GM18907 (cell line): ENCODE measurements around the gene PPP1R16B.
"Not testable (repeated sequence)": the region's sequence is repeated elsewhere in the genome, so short reads cannot be mapped to it uniquely, and the experiment has no call there.

Source experiments
- ATAC-seq: cut with Tn5 transposase; IDR thresholded peaks from one replicate; pipeline ENCODE4 v1.9.1; 2021; ENCODE audit warnings: mild to moderate bottlenecking, moderate library complexity; ENCODE audit not compliant: unreplicated experiment

Gene PPP1R16B

GRCh38 chr20:38791291-38791690 lies 14.2 kb upstream of the PPP1R16B start:
- ATAC-seq: no peak

DNA sequence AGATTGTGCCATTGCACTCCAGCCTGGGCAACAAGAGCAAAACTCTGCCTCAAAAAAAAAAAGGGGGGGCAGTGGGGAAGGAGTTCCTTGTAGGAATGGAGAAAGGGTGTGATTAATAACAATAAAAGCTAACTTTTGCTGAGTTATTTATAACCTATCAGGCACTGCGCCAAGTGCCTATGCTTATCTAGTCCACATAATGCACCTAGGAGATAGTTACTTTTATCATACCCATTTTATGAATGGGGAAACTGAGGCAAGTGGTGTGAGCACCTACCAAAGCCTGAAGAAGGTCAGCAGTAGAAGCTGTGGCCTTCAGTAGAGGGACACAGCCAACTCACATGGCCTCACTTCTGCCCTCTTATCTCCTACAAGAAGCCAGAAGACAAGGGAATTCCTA lies 13.6 kb upstream of the PPP1R16B start:
- ATAC-seq: no peak

DNA sequence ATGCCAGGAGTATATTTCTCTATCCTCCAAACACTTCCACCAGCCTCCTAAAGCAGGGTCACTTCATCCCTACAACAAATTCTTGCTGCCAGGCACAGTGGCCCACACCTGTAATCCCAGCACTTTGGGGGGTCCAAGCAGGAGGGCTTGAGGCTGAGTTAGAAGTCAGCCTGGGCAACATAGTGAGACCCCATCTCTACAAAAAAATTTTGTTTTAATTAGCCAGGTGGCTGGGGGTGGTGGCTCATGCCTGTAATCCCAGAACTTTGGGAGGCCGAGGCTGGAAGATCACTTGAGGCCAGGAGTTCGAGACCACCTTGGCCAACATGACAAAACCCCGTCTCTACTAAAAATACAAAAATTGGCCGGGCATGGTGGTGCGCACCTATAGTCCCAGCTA lies 11.4 kb upstream of the PPP1R16B start:
- ATAC-seq: not testable (repeated sequence)

- ATAC-seq: no peak
These were observed 7.2 kb upstream of the PPP1R16B start for GRCh38 chr20:38798266-38798665.

DNA sequence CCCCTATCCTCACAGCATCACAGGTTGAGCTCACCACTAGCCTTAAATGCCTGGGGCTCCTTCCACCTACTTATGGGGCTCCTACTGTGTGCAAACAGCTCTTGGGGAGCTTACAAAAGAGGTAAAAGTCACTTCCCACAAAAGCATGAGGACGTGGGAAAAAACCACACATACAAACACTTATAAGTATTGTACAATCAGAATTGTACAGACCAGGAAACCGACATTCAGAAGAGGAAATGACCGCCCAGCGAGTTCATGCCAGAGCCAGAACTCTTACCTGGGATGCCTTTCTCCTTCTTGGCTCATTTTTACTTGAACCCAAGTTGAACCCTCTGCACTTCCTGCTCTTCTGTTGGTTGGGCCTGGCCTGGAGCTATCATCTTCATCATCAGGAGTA lies 6.3 kb upstream of the PPP1R16B start:
- ATAC-seq: no peak

DNA sequence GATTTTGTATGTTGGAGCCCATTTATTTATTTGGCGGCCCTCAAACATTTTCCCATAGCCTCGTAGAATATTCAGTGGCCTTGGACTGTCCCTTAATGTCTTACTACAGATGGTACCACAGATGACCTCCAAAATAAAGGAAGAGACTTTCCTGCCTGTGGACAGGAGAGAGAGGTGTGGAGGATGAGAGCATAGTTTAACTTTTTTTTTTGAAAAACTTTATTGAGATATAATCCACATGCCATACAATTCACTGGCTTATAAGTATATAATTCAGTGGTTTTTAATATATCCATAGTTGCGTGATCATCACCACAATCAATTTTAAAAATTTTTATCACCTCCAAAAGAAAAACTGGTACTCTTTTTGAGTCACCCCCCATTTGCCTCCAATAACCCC lies 4.6 kb upstream of the PPP1R16B start:
- ATAC-seq: no peak

DNA sequence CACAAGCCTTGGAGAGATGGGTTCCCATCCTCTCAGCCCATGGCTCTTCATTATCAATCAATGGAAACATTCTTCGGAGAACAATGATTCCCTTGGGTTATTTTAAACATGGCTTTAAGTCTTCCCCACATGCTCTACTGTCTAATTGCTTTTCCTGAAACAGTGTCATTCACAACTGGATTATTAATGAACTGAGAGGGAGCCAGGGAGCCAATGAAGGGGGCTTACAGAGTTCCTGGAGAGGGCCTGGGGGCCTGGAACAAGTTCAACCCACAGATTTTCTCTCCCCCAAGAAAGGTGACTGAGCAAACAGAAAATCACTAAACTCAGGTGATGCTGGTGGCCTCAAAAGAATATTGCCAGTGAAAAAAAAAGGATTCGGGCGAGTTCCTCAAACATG lies 1.3 kb upstream of the PPP1R16B start:
- ATAC-seq: no peak

GRCh38 chr20:38804682-38805501 lies 605 bp upstream of the PPP1R16B start:
- ATAC-seq: peak; percentile 54

DNA sequence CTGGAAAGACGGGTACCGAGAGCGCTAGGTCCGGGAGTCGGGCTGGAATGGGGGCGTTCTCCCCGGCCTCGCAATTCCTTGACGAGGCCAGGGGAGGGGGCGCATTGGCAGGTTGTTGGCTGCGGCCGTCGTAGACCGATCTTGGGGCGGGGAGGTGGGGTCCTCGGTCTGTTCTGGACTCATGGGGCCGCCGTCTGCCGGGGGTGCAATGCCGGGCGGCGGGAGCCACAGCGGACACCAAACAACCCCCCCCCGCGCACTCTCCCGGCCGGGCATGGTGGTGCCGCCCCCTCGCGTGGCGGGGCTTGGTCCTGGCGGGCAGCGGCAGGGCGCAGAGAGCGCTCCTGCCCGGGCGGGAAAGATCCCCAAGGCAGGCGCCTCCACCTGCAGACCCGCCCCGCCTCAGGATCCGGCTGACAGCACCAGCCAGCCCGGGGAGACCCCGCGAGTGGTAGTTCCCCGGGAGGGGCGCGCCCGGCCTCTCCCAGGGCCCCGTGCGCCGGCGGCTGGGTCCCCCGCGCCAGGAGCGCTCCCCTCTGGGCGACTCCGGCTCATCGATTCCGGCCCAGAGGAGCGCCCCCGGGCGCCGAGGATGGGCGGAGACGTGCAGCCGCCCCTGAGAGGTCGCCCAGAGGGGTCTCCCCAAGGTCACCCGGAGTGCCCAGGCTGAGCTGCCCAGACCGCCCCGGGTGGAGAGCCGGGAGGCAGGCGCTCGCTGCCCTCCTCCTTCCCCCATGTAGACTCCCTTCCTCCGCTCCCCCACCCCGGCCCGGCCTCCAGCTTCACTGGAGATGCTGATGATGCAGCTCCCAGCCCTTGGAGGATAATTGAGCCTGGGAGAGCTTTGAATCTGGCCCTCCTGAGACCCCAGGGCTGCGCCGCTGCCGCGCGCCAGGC lies 709 bp downstream of the PPP1R16B start:
- peak; percentile 27 for ATAC-seq

DNA sequence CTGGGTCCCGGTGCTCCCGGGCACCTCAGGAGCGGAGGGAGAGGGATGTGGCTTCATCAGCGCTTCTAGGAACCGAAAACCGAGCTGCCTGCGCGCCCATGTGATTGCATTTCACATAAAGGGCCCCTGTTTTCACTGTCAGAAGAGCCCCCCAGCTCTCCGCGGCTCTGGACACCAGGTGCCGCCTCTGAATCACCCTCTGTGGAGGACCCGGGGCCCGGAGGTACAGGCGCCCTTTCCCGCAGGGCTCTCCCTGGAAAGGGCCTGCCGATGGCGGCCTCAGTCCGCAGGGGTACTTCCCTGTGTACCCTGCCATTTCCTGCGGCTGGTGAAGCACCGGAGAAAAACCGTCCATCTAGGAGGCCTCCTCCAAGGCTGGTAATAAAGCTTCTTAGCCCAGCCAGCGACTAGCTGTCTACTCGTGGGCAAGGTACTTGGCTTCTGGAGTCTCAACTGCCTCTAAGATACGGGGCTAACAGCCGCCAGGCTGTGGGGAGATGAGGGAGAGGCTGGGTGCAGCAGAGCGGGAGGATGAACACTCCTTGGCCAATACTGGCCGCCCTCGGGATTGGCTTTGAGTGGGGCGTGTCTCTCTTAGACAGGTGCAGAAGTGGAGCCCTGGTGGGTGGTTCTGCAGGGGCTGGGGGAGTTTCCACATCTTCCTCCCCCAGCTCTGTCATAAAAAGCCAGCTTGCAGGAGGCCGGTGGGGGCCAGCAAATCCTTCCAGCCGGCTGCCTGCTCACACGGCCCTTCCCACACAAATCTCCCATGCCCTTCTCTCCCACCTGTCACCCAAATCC lies 1.6 kb downstream of the PPP1R16B start:
- ATAC-seq: peak; percentile 35

- ATAC-seq: no peak
These were observed 4.4 kb downstream of the PPP1R16B start for GRCh38 chr20:38809942-38810341.

DNA sequence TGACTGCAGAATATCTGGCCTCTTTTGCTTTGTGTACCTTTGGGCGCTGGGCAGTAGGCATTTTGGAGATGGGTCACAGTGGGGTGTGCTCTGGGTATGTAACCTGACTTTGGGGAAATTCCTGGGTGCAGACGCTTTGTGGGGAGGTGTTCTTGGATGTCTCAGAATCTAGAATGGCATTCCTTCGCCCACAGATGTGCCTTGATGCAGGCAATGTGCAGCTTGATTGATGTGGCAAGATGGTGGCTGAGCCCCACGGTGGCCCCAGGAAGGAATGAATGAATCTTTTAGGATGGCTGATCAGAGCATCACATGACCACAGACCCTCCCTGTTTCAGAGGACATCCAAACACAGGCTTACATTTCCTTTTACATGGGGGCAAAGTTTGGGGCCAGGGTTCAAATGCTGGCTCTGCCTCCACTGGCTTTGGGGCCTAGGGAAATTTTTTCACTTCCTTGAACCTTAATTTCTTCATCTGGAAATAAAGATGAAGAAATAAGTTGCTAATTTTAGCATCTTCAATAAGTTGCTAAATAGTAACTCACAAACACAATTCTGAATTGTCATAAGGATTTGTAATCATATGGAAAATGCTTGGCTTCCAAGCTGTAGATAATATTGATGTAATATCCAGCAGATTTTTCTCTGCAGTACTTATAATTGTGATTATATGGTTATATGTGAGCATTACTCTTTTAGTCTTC lies 5.6 kb downstream of the PPP1R16B start:
- ATAC-seq: no peak

- no peak for ATAC-seq
These were observed 6.3 kb downstream of the PPP1R16B start for GRCh38 chr20:38811769-38812168.

DNA sequence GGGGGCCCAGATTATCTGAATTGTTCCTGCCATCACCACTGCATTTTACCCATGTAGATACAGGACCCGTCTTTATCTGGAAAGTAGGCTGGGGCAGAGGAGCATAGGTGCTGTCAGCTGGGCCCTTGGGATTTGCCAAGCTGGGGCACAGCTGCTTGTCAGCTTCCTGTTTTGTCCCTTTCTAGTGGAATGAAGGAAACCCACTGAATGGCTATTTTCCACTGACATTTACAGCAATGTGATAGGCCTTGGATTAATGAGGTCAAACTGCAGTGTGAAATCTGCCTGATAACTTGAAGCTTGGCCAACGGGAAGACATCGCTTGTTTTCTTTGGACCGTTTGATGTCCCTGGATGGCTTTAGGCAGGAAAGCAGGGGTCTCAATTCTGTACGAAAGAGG lies 6.7 kb downstream of the PPP1R16B start:
- ATAC-seq: no peak

DNA sequence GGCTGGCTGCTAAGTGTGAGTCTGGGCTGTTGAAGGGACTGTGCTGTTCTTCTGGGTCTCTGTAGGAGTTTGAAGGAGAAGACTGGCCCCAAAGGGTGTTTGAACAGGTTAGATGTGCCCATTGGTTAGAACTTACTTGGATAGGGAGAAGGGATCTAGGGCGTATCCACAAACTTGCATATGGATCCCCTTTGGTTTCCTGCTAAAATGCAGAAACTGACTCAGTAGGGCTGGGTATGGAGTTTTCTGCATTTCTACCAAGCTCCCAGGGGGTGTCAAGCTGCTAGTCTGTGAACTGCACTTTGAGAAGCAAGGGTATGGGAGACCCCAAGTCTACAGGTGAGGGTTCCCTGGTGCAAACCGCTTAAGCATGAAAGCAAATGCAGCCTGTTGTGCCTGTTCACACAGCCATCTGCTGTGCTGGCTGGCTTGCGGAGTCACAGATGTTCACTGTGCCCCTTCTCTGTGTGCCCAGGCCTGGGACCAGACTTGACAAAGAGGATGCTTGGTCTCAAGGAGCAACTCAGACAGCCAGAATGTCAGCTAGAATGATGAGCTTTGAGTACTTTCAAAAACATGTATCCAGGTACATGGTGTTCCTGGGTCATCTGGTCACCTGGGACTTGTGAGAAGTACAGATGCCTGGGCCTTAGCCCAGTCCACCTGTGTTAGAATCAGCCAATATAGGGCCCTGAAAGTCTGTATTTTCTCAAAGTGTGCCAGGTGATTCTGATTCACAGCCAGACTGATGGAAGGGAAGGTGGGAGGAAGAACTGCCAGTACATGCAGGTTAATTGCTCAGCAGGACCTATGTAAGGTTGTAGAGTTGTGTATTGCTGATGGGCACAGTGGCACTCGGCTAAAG lies 7.4 kb downstream of the PPP1R16B start:
- no peak for ATAC-seq

GRCh38 chr20:38813574-38813962 lies 8.1 kb downstream of the PPP1R16B start:
- ATAC-seq: not testable (repeated sequence)

DNA sequence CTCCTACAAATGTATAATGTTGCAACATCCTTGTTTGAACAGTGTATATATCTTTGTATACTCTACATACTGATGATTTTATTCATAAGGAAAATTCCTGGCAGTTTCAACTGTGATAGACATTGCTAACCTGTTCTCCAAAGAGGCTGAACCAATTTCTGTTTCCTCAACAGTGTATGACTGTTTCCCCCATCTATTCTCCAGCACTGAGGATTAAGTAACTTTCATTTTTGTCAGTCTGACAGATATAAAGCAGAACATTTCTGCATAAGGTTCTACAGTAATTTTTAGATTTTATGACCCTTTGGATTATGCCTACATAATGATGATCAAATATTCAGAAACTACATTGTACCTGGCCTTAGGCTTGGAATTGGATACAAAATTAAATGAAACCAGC lies 9.9 kb downstream of the PPP1R16B start:
- no peak for ATAC-seq

DNA sequence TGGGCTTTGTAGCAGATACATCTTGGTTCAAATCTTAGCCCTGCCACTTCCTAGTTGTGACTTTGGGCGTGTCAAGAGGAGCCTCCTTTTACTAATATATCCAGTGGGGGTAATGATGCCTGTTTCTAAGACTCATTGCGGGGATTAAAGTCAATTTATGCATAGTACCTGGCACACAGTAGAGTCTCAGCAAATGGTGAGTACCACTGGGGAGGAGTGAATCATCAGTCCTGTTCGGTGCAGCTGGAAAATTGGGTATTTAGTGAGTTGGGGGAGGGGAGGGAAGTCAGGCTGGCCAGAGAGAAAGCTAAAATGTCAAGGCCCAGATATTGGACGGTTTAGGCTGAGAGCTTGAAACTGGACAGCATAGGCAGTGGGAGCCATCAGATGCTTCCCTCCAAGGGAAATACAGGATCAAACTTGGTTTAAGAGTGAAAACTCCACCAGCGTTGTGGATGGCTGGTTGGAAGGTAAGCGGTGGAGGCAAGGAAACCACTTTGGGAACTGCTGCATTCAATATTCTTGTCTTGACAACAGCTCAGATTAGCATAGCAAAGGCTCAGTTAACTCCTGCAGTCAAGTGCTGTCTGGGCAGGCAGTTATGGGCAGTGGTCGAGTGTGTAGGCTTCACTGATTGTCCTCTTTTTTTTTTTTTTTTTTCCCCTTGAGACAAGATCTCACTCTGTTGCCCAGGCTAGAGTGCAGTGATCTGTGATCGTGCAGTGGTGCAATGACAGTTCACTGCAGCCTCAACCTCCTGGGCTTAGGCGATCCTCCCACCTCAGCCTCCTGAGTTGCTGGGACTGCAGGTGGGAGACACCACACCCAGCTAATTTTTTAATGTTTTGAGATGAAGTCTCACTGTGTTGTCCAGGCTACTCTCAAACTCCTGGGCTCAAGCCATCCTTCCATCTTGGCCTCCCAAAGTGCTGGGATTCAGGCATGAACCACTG lies 12.9 kb downstream of the PPP1R16B start:
- no peak for ATAC-seq

DNA sequence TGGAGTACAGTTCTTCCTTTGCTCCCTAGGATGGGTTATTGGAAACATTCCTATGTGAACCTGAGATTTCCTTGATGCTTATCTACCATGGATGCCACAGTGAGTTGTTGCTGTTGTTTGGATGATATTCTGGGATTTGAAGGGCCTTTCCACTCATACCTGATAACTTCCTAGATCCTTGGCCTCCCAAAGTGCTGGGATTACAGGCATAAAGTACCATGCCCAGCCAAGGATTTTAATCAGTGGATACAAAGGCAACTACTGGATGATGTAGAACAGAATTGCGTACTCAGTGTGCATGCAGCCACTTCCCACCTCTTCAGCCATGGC lies 20.0 kb downstream of the PPP1R16B start:
- no peak for ATAC-seq
